ENCODE data around the gene PXDC1. TPM values are rescaled to one million over a fixed set of nuclear protein-coding genes. Genes with fewer than 3 reads are reported as not detected.
A peak's percentile ranks its signal among the peaks of the same experiment; 100 is the strongest.

Gene PXDC1
- total RNA-seq (10 to 100 TPM; 18.9 to 43.9 (median 24.1) TPM), polyA plus RNA-seq (23.7 TPM)
- long read RNA-seq, donor 1, transcript PXDC1-202 (5 exons, 2,190 nt) = major isoform, 53 of 65 reads
- long read RNA-seq, donor 1, partial matches to known transcripts = 10 of 65 reads
- long read RNA-seq, donor 1, other reads (novel, unspliced or antisense) = 2 of 65 reads
- long read RNA-seq, donor 2, transcript PXDC1-202 (5 exons, 2,190 nt) = major isoform, 42 of 46 reads
- long read RNA-seq, donor 2, partial matches to known transcripts = 3 of 46 reads
- long read RNA-seq, donor 2, other reads (novel, unspliced or antisense) = 1 of 46 reads
- long read RNA-seq, donor 3, transcript PXDC1-202 (5 exons, 2,190 nt) = major isoform, 17 of 24 reads
- long read RNA-seq, donor 3, partial matches to known transcripts = 6 of 24 reads
- long read RNA-seq, donor 3, other reads (novel, unspliced or antisense) = 1 of 24 reads
- long read RNA-seq, donor 4, transcript PXDC1-202 (5 exons, 2,190 nt) = major isoform, 26 of 29 reads
- long read RNA-seq, donor 4, partial matches to known transcripts = 0 of 29 reads
- long read RNA-seq, donor 4, other reads (novel, unspliced or antisense) = 3 of 29 reads

- H3K4me3 ChIP-seq (ENCODE audit: low read length) = peak within 1 kb of the TSS; percentile 51
- H3K9me3 ChIP-seq (ENCODE audit: control insufficient read depth, low read length) = no peaks in the 10 kb centered on the region
- intact Hi-C loops (cut with DNase I) = loop anchor here in 1 of 4 donors (10.0 kb wide), 1 partner anchor 54 kb away; no protein-coding TSS in a partner anchor
- under 1% methylated on average over 88 of the region's 88 CpGs for WGBS
- peak within 1 kb of the TSS; percentile 86 for H3K27ac ChIP-seq (ENCODE audit: low read length)
- DNase-seq (peak in 1 of 3 donors; percentile 77), ATAC-seq (peak in 1 of 2 donors; percentile 1)
- peaks cover 6% of the 10 kb centered on the region for H3K4me1 ChIP-seq (ENCODE audit: control insufficient read depth, insufficient read depth, low read length)
- no peaks in the 10 kb centered on the region for H3K27me3 ChIP-seq (ENCODE audit: control insufficient read depth, insufficient read depth)
Observed at GRCh38 chr6:3751077-3751729, at the start of gene PXDC1. TSS of gene PXDC1 (minus strand) at chr6:3751713. CDS start at chr6:3751531, 182 bp downstream.

- WGBS = 59% methylated on average over 11 of the region's 11 CpGs
- peak in 1 of 3 donors; percentile 38 for DNase-seq
- Histone ChIP-seq H3K4me1 (ENCODE audit: control insufficient read depth, insufficient read depth, low read length) (peaks cover 16% of the 10 kb centered on the region), H3K9me3 (ENCODE audit: control insufficient read depth, low read length) (no peaks in the 10 kb centered on the region), H3K4me3 (ENCODE audit: low read length) (no peak overlapping the region), H3K27ac (ENCODE audit: low read length) (peak overlapping the region; percentile 17), H3K27me3 (ENCODE audit: control insufficient read depth, insufficient read depth) (no peaks in the 10 kb centered on the region)
- intact Hi-C loops (cut with DNase I) = loop anchor here in 1 of 4 donors (10.0 kb wide), 1 partner anchor 46 kb away; the partner anchor contains the start of gene PXDC1
- peak; percentile 21 to 52 for ATAC-seq
Observed at GRCh38 chr6:3800850-3801591, 49.5 kb upstream of the PXDC1 start.

- intact Hi-C loops (cut with DNase I) = loop anchor here in 1 of 4 donors (10.0 kb wide), 1 partner anchor 45 kb away; the partner anchor contains the start of gene PXDC1
- H3K9me3 ChIP-seq (ENCODE audit: control insufficient read depth, low read length) = no peaks in the 10 kb centered on the region
- no peak overlapping the region for H3K27ac ChIP-seq (ENCODE audit: low read length)
- peaks cover 18% of the 10 kb centered on the region for H3K4me1 ChIP-seq (ENCODE audit: control insufficient read depth, insufficient read depth, low read length)
- DNase-seq (no peak), ATAC-seq (no peak)
- WGBS = 77% methylated on average over 6 of the region's 6 CpGs
- H3K27me3 ChIP-seq (ENCODE audit: control insufficient read depth, insufficient read depth) = no peaks in the 10 kb centered on the region
- H3K4me3 ChIP-seq (ENCODE audit: low read length) = no peak overlapping the region
Observed at GRCh38 chr6:3799719-3800118, 48.2 kb upstream of the PXDC1 start.

GRCh38 chr6:3798055-3798919 lies 46.8 kb upstream of the PXDC1 start:
- H3K27me3 ChIP-seq (ENCODE audit: control insufficient read depth, insufficient read depth) = no peaks in the 10 kb centered on the region
- intact Hi-C loops (cut with DNase I) = no loop called here
- H3K4me1 ChIP-seq (ENCODE audit: control insufficient read depth, insufficient read depth, low read length) = peaks cover 18% of the 10 kb centered on the region
- DNase-seq = no peak
- ATAC-seq = peak; percentile 36 to 56
- peak overlapping the region; percentile 56 for H3K27ac ChIP-seq (ENCODE audit: low read length)
- H3K4me3 ChIP-seq (ENCODE audit: low read length) = no peak overlapping the region
- WGBS = 56% methylated on average over 8 of the region's 8 CpGs
- H3K9me3 ChIP-seq (ENCODE audit: control insufficient read depth, low read length) = no peaks in the 10 kb centered on the region

- H3K4me3 ChIP-seq (ENCODE audit: low read length) = no peak overlapping the region
- WGBS = 65% methylated on average over 7 of the region's 7 CpGs
- intact Hi-C loops (cut with DNase I) = no loop called here
- no peak overlapping the region for H3K27ac ChIP-seq (ENCODE audit: low read length)
- H3K4me1 ChIP-seq (ENCODE audit: control insufficient read depth, insufficient read depth, low read length) = peaks cover 18% of the 10 kb centered on the region
- no peaks in the 10 kb centered on the region for H3K9me3 ChIP-seq (ENCODE audit: control insufficient read depth, low read length)
- DNase-seq (no peak), ATAC-seq (no peak)
- H3K27me3 ChIP-seq (ENCODE audit: control insufficient read depth, insufficient read depth) = no peaks in the 10 kb centered on the region
Observed at GRCh38 chr6:3797231-3798054, 45.9 kb upstream of the PXDC1 start.

GRCh38 chr6:3796719-3797041 lies 45.2 kb upstream of the PXDC1 start:
- intact Hi-C loops (cut with DNase I) = no loop called here
- ATAC-seq (peak in 1 of 2 donors; percentile 17), DNase-seq (no peak)
- WGBS = 41% methylated on average over 2 of the region's 2 CpGs
- Histone ChIP-seq H3K27me3 (ENCODE audit: control insufficient read depth, insufficient read depth) (no peaks in the 10 kb centered on the region), H3K4me3 (ENCODE audit: low read length) (no peak overlapping the region), H3K27ac (ENCODE audit: low read length) (peak overlapping the region; percentile 22), H3K4me1 (ENCODE audit: control insufficient read depth, insufficient read depth, low read length) (peaks cover 18% of the 10 kb centered on the region), H3K9me3 (ENCODE audit: control insufficient read depth, low read length) (no peaks in the 10 kb centered on the region)

- intact Hi-C loops (cut with DNase I) = no loop called here
- Histone ChIP-seq H3K27ac (ENCODE audit: low read length) (peak overlapping the region; percentile 12), H3K9me3 (ENCODE audit: control insufficient read depth, low read length) (no peaks in the 10 kb centered on the region), H3K4me1 (ENCODE audit: control insufficient read depth, insufficient read depth, low read length) (peaks cover 14% of the 10 kb centered on the region), H3K4me3 (ENCODE audit: low read length) (no peak overlapping the region), H3K27me3 (ENCODE audit: control insufficient read depth, insufficient read depth) (no peaks in the 10 kb centered on the region)
- WGBS = 66% methylated on average over 10 of the region's 10 CpGs
- ATAC-seq = peak; percentile 71 to 85
- DNase-seq = peak in 2 of 3 donors; percentile 40 to 78
Observed at GRCh38 chr6:3795836-3796718, 44.6 kb upstream of the PXDC1 start.

GRCh38 chr6:3794092-3794491 lies 42.6 kb upstream of the PXDC1 start:
- Histone ChIP-seq H3K4me1 (ENCODE audit: control insufficient read depth, insufficient read depth, low read length) (peaks cover 12% of the 10 kb centered on the region), H3K9me3 (ENCODE audit: control insufficient read depth, low read length) (no peaks in the 10 kb centered on the region), H3K27me3 (ENCODE audit: control insufficient read depth, insufficient read depth) (no peaks in the 10 kb centered on the region), H3K4me3 (ENCODE audit: low read length) (no peak overlapping the region), H3K27ac (ENCODE audit: low read length) (no peak overlapping the region)
- no peak for ATAC-seq
- intact Hi-C loops (cut with DNase I) = no loop called here
- DNase-seq = no peak

- Histone ChIP-seq H3K4me3 (ENCODE audit: low read length) (no peak overlapping the region), H3K4me1 (ENCODE audit: control insufficient read depth, insufficient read depth, low read length) (peaks cover 12% of the 10 kb centered on the region), H3K27me3 (ENCODE audit: control insufficient read depth, insufficient read depth) (no peaks in the 10 kb centered on the region), H3K9me3 (ENCODE audit: control insufficient read depth, low read length) (no peaks in the 10 kb centered on the region), H3K27ac (ENCODE audit: low read length) (no peak overlapping the region)
- no peak for DNase-seq
- intact Hi-C loops (cut with DNase I) = no loop called here
- 97% methylated on average over 3 of the region's 3 CpGs for WGBS
- no peak for ATAC-seq
Observed at GRCh38 chr6:3793545-3793944, 42.0 kb upstream of the PXDC1 start.
